ENCODE results near the gene NGB.

DNA sequence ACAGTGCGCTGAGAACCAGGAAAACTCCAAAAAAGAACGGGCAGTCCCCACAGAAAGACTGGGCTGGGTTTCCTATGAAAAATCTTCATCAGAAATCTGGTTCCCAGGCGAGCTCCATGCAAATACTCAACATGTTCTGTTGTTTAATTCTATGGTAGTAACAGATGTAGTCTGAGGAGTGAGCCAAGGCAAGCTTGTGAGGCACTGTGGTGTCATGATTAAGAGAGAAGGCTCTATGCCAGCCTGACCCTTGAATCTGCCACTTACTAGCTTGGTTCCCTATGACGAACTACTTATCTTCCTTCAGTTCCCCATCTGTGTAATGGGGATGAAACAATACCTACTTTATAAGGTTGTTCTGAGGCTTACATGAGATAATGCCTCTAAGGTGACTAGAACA is 39.0 kb upstream of the NGB start:
- TF ChIP-seq, protein P1, sequence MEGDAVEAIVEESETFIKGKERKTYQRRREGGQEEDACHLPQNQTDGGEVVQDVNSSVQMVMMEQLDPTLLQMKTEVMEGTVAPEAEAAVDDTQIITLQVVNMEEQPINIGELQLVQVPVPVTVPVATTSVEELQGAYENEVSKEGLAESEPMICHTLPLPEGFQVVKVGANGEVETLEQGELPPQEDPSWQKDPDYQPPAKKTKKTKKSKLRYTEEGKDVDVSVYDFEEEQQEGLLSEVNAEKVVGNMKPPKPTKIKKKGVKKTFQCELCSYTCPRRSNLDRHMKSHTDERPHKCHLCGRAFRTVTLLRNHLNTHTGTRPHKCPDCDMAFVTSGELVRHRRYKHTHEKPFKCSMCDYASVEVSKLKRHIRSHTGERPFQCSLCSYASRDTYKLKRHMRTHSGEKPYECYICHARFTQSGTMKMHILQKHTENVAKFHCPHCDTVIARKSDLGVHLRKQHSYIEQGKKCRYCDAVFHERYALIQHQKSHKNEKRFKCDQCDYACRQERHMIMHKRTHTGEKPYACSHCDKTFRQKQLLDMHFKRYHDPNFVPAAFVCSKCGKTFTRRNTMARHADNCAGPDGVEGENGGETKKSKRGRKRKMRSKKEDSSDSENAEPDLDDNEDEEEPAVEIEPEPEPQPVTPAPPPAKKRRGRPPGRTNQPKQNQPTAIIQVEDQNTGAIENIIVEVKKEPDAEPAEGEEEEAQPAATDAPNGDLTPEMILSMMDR (IDR thresholded peaks at IDR 0.05; ENCODE audit: low read depth, low read length, poor library complexity, severe bottlenecking), result no peak
- no peak for TF ChIP-seq EZH2phosphoT487 (IDR thresholded peaks at IDR 0.05; ENCODE audit: borderline replicate concordance, low read length)
